GM19452 (cell line): ENCODE results near the gene RXRA.

Experiments
- ATAC-seq: cut with Tn5 transposase; IDR thresholded peaks from one replicate; pipeline ENCODE4 v1.9.1; 2021; ENCODE audit not compliant: unreplicated experiment

Gene RXRA

DNA sequence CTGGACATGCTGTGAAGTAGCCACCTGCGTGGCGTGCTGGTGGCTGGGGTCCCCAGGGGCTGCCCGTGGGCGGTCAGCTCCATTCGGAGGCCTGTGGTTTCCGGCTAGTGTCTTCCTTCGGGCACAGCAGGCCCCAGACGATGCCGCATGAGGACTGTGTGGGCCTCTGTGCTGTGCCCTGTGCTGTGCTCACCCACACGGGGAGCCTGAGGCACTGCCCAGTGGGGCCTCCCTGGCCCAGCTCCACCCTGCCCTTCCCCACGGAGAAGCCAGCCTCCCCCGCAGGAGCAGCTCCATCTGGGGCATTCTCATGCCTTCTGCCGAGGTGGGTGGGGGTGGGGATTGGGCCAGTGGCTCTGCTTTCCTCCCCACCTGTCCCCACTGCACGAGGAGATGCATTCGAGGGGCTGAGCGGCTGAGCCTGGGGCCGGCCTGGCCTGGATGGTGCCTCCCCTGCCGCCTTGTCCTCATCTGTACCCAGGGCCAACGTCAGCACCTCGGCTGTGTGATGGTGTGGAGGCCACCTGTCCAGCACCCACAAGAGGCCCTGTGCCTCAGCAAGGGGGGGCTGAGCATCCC, 24.2 kb downstream of the RXRA start:
- no peak for ATAC-seq

DNA sequence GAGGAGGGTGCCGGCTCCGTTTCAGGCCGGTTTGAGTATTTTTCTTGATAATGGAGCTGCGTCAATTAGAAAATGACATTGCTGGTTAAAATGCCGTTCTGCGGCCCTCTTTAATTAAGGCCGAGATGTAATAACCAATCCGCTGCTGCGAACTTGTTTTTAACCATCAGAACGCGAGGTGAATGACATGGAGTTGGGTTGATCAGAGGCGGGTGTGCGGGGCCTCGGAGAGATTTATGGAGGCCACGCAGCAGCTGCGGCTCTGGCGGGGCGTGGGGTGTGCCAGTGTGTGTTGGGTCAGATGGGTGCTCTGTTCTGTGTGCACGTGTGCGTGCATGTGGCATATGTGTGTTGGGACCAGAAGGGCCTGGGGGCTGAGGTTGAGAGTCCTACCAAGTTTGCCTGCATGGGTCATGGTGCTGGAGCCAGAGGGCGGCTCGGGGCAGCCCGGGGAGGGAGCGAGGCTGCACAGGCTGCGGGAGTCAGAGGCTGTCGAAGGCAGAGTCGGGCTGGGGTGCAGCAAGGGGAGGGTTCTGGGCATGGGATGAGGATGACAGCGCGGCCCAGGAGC, 25.4 kb downstream of the RXRA start:
- no peak for ATAC-seq

DNA sequence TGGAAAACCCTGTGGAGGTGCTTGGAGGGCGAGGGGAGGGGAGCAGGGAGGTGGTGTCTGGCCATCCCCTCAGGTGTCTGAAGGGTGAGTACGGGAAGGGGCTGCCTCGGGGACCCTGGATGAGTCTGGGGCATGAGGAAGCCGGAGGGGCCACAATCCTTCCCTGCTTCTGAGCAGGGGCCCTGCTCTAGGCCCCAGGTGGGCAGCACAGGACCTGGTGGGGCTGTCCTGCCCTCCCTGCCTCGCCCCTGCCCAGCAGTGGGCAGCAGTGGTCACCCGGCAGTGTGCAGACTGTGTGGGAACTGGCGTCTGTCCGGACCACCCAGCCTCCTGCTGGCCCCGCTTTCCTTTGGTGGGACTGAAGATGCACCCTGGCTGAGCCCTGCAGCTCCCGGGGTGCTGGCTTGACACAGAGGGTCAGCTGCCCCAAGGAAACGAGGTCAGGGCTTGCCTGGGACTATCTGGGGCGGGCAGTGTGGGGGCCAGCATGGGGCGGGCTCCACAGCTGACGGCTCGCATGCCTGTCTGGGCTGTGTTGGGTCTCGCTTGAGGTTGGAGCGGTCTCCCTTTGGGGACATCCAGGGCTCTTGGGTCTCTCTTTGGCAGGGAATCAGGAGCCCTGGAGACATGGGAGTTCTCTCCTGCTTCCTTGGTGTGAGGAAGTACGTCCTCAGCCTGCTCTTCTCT, 26.1 kb downstream of the RXRA start:
- no peak for ATAC-seq

DNA sequence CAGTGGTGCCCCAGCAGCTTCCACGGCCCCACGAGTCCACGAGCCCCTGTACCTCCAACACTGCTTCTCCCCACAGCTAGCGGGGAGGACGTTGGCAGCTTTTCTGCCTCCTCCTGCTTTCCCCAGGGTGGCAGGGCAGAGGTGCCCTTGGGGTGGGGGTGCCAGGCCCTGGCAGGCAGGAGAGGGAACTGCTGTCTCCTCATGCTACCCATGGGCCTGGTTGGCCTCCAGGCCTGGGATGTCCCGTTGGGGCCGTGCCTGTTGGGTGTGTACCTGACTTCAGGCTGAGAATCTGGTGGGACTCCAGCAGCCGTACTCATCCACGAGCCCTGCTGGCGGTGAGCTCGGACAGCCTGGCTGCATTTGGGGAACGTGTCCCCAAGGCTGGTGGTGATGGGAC, 27.3 kb downstream of the RXRA start:
- ATAC-seq: no peak

DNA sequence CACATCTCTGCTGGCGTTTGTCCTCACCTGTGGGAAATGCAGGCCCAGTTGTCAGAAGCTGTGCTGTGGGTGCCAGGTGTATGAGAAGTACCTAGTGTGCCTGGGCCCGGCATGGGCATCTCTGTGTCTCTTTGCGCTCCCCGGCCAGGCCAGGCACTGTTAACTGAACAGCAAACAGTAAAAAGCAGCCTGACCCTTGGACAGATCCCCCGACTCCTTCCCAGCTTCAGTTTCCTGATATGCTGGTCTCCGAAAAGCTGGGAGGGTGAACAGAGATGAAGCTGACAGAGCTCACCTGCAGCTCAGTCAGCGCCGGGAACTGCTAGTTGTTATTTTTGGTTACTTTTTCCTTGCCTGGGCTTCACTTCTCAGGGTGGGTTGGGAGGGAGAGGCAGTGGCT, 28.9 kb downstream of the RXRA start:
- ATAC-seq: no peak

DNA sequence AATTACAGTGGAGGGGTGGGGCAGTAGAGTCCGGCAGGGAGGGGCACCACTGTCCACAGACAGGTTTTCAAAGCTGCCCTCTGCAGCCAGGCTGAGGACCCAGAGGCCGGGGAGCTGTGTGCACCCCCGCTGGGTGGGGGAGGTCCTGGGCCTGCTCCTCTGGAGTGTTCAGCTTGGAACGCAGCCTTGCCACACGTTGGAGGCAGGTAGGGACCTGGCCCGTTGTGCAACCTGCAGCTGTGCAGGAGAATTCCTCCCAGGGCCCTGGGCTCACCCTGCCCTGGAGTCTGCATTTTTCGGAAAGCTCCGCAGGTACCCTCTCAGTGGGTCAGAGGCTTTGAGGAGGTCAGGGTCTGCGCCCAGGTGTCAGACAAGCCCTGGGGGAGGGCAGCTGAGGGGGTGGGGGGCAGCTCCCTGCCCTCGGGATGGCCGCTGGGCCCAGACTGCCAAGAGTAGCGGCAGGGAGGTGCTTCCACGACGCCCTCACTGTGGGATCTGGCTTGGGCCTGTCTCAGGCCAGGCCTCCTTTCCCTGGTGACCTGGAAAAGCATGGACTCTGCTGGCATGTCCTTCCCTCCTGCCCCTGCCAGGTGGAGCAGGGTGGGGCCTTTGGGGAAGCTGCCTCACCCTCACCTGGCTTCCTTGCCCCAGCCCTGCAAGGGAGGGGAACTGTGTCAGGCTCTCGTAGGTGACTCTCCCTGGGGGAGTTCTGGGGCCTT, 29.5 kb downstream of the RXRA start:
- no peak for ATAC-seq

DNA sequence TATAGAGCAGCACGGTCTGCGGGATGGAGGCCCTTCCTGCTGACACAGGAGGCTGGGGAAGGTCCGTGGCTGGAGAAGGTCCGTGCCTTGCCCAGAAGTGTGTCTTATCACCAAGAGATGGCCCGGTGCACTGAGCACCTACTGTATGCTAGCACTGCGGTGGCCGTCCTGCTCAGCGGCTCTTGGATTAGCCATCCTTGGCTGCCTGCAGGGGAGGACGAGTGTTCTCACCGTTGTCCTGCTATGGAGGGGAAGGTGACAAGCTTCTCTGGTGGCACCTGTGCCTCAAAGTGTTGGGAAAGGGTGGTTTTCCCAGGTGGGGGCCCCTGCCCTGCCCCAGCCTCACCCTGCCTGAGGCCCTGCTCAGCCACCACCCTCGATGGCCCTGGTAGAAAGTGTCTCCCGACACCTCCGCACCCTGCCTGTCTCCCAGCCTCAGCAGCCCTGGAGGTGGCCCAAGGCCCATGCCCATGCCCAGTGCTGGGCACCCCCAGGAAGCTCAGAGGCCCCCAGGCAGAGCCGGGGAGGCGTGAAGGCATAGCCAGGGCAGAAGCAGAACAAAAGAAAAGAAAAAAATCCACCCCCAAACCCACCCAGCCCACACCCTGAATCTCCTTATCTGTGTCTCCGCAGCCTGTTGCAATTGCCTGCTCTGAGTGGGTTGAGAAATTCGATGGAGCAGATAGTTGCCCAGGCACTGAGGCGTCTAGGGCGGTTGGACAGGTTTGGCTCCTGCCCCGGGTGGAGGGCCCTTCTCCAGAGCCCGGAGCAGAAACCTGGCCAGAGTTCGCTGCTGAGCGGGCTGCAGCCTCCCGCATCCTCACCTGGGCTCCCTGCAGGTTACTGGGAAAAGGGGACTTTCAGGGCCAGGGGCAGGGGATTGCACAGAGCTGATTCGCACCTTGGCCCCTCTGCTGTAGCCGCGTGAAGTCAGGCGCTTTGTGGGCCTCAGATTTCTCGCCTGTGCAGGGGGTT, 30.5 kb downstream of the RXRA start:
- no peak for ATAC-seq

DNA sequence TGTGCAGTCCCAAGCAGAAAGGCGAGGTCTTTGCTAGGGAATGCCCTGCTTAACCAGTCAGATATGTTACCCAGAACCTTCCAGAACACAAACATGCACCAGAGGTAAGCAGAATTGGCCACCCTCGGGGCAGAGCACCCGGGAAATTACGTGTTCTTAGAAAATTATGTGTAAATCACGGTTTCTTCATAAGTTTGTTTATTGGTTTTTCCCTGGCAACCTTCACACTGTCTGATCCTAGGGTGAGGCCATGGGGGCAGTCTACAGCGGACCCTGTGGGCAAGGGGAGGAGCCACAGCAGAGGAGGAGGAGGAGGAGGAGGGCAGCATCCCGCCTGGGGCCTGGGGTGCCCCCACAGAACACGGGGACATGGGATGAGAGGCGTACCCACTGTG, 31.4 kb downstream of the RXRA start:
- no peak for ATAC-seq

DNA sequence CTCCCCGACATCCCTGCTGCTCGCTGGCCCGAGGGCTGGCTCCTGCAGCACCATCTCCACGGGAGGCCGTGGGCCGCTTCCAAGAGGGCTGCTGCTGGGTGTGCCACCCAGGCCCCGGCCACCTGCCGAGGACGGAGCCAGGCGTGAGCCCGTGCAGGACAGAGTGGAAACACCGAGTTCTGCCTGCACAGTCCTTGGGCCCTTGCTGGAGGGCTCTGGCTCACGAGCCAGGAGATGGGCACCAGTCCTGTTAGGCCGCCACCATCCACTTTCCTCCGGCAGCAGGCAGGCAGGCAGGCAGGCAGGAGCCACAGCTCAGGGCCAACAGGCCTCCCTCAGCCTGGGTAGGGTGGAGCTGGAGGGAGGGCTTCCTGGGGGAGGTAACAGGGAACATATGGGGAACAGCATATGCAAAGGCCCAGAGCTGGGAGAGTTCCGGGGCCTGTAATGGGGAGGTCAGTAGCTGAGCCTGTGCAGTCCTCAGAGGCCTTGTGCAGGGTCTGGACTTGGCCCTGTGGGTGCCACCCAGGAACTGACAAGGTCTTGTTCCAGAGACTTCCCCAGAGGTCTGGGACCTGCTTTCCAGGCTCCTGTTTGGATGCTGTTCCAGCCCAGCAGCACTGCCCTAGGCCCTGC, 31.9 kb downstream of the RXRA start:
- ATAC-seq: no peak

DNA sequence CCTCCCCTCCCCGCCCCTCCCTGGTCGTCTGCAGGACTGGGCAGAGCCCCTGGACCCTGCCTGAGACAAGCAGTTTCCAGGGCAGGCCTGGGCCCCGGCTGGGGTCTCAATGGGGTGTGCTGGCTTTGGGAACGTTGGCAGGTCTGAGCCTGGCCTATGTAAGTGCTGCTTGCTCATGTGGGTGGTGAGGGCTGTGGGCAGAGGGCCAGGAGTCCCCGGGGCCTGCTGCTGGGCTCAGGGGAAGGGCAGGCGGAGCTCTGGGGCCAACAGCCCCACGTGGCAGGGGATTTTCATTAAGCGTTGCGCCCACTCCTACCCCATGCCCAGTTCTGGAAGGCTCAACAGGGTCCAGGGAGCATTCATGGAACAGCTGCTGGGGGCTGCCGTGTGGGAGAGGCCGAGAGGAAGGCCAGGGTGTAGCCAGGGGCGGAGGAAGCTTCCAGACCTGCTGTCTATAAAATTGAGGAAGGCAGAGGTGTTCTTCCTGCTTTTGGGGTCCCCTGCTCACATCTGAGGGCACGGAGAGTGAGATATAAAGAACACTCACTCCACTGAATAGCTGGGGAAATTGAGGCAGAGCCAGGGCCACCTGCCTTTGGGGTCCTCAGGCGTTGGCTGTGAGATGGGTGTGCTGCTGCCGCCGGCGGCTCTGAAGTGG, 32.5 kb downstream of the RXRA start:
- ATAC-seq: no peak

DNA sequence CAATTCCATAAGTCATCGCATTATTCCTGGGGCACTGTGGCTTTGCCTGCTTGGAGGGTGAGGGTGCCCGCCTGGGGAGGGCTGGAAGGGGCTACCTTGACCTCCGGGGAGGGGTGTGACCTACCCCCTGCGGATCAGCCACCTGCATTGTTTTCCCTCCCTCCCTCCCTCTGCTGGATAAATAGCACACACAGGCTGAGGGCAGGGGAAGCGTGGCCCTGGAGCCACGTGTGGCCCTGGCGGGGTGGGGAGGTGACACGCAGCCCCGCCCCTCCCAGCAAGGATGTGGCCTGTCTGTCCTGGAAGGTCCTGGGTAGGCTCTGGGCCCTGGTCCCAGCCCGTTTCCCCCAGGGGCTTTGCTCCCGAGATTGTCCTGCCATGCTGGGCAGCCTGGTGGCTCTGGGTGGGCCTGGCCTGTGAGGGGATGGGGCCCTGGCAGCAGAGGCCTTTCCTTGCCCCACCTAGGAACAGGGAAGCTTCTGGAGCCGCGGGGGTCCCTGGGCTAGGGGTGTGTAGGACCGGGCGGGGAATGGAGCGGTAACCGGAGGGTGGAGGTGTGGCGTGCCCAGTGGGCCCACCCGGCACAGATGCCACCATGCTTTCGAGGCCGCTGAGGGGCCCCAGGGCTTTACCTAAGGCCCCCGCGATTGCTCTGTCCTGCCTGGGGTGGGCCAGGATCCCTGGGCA, 33.4 kb downstream of the RXRA start:
- ATAC-seq: no peak

DNA sequence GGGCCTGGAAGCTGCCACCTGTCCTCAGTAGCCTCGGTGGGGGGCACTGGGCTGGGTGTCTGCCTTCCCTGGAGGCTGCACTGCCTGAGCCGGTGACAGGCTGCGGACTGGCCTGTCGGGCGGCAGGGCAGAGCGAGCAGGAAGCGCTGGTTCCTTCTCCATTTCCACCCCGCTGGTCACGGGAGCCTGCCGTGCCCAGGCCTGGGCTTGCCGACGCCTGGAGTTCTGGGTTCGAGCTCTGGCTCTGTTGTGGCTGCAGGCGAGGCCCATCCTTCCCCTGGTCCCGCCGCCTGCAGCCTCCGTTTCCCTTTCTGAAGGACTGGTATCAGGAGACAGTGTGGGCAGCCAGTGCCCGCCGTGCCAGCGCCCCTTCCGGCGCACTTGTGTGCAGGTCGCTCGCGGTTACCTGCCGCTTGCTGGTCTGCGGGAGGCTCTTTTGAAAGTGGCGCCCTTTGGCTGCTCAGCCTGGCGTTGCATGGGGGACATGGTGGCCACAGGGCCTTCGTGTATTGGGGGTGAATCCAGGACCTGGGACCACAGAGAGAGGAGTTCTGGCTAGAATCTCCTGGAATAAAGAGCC, 34.0 kb downstream of the RXRA start:
- no peak for ATAC-seq

DNA sequence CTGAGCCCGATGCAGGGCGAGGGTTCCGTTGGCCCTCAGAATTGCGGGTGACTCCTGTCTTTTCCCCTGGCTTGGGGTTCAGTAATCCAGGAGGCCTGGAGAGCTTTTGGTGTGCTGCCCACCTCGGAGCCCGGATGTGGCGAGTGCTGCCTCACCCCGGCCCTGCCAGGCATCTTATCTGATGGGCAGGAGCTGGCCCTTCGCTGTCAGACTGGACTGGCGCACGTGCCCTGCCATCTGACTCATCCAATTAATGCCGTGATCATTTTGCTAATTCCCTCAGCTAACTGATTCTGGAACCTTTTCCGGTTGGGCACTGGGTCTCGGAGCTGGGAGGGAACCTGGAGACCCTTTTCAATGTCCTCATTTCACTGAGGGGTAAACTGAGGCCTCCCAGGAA, 34.6 kb downstream of the RXRA start:
- no peak for ATAC-seq

DNA sequence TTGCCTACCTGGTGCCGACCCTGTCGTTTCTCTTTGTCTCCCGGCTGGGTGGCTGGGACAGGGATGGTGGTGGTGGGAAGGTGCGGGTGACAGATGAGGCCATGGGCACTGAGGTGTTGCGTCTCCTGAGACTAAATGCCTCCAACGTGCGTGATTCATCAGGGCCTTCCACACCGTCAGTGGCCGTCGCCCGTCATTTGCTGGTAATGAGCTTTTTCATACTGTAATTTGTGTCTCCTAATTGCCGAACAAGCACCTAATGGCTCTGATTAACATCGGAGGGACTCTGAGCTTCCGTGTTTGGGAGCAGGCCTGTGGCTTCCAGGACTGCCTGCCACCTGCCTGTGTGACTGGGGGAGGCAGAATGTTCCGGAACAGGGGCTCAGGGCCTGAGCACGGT, 35.2 kb downstream of the RXRA start:
- no peak for ATAC-seq

DNA sequence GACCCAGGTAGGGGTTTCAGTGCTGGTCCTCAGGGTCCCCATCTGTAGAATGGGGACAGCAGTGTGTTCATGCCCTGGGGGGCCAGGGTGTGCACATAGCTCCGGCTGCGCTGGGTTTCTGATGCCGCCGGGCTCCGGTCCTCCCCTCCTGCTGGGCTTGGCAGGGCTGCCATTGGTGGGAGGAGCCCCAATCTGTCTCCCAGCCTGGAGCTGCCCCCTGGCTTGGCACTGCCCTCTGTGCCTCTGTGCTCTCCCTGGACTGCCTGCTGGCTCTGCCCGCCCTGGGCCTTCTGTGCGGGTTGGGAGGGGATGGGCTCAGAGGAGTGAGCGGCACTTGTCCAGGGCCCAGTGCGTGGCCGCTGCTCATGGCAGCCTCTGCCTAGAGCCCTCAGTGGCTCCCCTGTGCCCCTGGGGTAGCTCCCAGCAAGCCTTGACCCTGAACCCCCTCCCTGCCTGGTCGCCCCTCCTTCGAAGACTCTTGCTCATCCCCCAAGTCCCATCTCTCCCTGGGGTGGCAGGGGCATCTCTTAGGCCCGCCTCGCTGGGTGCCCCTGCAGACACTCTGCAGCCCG, 35.7 kb downstream of the RXRA start:
- no peak for ATAC-seq

DNA sequence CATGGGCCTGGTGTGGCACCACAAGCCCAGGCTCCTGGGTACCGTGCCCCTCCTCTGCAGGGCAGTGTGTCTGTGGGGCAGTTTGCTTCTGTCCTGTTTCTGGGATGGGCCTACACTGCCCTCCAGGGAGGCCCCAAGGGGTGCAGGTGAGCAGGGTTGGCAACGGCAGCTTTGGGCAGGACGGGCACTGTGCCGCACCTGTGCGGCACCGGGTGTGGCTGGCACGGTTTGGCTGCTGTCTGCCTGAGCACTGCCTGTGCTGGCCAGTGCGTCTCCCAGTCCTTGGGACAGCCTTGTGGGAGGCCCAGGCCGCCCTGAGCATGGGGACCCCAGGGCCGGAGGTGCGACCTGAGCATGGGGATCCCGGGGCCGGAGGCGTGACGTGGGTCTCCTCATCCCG, 37.2 kb downstream of the RXRA start:
- no peak for ATAC-seq

DNA sequence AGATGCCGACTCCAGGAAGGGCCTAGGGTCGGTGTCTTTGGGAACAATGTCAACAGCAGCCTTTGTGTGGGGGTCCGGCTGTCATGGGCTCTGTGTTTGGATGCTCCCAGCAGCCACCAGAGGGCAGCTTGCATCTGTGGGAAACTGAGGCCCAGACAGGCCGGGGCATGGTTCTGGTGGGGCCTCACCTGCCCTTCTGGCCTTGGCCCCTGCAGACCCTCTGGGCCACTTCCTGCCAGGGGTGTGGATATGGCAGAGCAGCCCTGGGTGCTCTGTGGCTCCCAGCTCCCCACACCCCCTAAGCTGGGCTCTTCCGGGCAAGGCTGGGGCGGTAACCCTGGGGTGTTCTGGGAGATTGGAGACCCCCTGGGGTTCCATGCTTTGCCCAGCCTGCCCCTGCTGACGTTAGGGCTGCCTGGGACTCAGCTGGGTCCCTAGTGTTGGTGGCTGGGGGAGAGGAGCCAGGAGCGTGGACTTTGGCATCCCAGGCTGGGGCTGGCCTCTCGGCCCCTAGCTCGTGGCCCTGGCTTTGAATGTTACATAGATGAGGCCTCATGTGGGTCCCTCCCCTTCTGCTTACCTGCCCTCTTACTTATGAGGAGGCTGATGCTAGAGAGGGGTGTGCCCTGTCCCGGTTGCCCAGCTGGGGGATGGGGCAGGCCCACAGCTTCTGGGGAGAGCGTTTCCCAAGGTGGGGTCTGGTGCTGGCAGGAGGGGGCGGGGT, 38.3 kb downstream of the RXRA start:
- no peak for ATAC-seq

DNA sequence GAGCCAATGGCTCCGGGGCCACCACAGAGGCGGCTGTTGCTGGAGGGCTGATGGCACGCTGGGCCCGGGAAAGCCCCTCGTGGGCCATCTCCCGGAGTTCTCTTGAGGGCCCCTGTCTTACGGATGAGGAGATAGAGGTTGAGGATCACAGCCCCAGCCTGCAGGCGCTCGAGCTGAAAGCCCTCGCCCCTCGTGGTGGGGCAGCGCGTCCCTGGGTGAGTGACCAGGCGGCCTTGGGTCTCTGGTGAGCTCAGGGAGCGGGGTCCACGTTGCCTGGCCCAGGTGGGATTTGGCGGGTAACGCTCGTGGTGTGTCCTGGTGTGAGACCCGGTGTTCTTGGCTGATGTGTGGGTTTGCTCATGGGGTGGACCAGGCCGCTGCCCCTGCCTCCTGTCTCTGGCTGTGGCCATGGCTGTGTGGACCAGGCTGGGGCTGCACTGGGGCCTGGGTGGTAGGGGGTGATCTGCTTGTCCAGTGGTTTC, 38.9 kb downstream of the RXRA start:
- no peak for ATAC-seq
